H1 (cell line): Measurements from ENCODE around the gene MROH2A. TPM values are rescaled to one million over a fixed set of nuclear protein-coding genes. Genes with fewer than 3 reads are reported as not detected.

Experiments
- CREB1 ChIP-seq: IDR thresholded peaks from 2 replicates; pipeline ENCODE4 v1.6.1; 2012; ENCODE audit warnings: inconsistent platforms
- GABPA ChIP-seq: IDR thresholded peaks from 2 replicates; pipeline ENCODE4 v1.6.1; 2011; ENCODE audit warnings: mild to moderate bottlenecking, low read length, moderate library complexity, borderline replicate concordance; ENCODE audit not compliant: insufficient read depth
- HDAC2 ChIP-seq, 2 experiments: fragments of 300-600 bp in 1 of 2; sonication (generic) in 1 of 2; IDR thresholded peaks; 2 replicates each; pipeline ENCODE4 v1.6.1; 2011 to 2012; ENCODE audit warnings: low read depth in 2 of 2, low read length in 2 of 2, mild to moderate bottlenecking in 2 of 2, moderate library complexity in 2 of 2, borderline replicate concordance in 1 of 2, inconsistent platforms in 1 of 2
- JUND ChIP-seq: IDR thresholded peaks from 2 replicates; pipeline ENCODE4 v1.6.1; 2011; ENCODE audit warnings: mild to moderate bottlenecking, improper control_type of control experiment, low read length
- PHF8 ChIP-seq: fragments of 200-600 bp; sonication (generic); conservative IDR thresholded peaks from 2 replicates; pipeline ENCODE4 v1.7.1; 2012; ENCODE audit warnings: low read depth, mild to moderate bottlenecking, inconsistent platforms, low read length, moderate library complexity
- POLR2A ChIP-seq, 2 experiments: IDR thresholded peaks; 1 replicate in 1 of 2; 2 replicates in 1 of 2; pipeline ENCODE4 v1.6.1; 2011; ENCODE audit warnings: low read depth in 2 of 2, low read length in 2 of 2, mild to moderate bottlenecking in 2 of 2; ENCODE audit errors: control extremely low read depth in 1 of 2
- SP4 ChIP-seq: IDR thresholded peaks from 2 replicates; pipeline ENCODE4 v1.6.1; 2012; ENCODE audit warnings: low read length, inconsistent platforms
- TAF1 ChIP-seq: IDR thresholded peaks from 2 replicates; pipeline ENCODE4 v1.6.1; 2011; ENCODE audit warnings: mild to moderate bottlenecking, low read depth, low read length
- TAF7 ChIP-seq: optimal IDR thresholded peaks from 2 replicates; pipeline ENCODE3; 2011; ENCODE audit warnings: low read depth, mild to moderate bottlenecking, inconsistent platforms, low read length, moderate library complexity, borderline replicate concordance
- TCF12 ChIP-seq: IDR thresholded peaks from 2 replicates; pipeline ENCODE4 v1.6.1; 2011; ENCODE audit warnings: low read depth, mild to moderate bottlenecking, low read length
- polyA plus RNA-seq, 7 experiments: library from polyadenylated mRNA; depleted of rRNA in 3 of 7; stranded (reverse) in 5 of 7; unstranded in 2 of 7; fragments of >200 nt in 5 of 7; fragments of 200-250 nt in 2 of 7; gene quantifications; 1 replicate in 5 of 7; 2 replicates in 1 of 7; 4 replicates in 1 of 7; pipeline versions ENCODE4 v1.2.1 to v1.2.3, GENCODE V29; 2011 to 2013; ENCODE audit warnings: missing spikeins in 2 of 7, mixed read lengths in 2 of 7
- total RNA-seq: library from RNA; stranded (reverse); fragmentation: NEBNext Ultra II Directional; extraction: Animal tissue kit (Norgen Biotek cat#: 25700); gene quantifications from 2 replicates; pipeline ENCODE4 v1.2.1, GENCODE V29; 2021

MROH2A gene
- total and polyA plus RNA-seq, 2 of the 8 experiments (the other 6 are each of a cell fraction or from before 2014, with no cell fraction given) = not detected

DNA sequence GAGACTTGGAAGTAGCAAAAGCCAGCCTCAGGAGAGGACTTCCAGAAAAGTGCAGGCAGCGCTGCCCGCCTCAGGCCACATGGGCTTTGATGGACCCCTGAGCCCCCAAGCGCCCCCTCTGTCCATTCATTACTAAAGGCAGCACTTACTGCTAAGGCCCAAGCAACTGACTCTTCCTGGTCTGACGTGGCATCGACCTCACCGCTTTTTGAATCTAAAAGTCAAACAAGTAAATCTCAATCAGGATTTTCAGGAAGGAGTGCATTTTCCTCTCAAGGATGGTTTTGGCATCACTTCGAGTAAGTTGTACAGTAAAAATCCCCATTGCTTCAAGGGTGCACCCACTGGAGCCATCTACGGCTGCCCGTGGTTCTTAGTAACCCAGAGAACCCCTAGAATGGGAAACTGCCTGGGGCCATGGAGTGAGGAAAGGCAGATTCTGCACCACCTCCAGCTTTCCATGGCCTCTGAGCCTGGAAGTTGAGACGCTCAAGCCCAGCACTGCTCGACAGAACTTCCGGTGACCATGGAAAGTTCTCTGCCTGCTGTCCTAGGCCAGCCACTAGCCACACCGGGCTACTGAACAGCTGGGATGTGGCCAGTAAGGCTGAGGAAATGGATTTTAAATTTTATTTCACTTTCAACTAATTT lies 69.2 kb downstream of the MROH2A start (continued):
- no peak for TF ChIP-seq TAF1
- no peak for TF ChIP-seq TCF12
- no peak for TF ChIP-seq HDAC2 (IDR thresholded peaks at IDR 0.05; ENCODE audit: borderline replicate concordance in 1 of 2, low read depth in 2 of 2, low read length in 2 of 2)
- no peak for TF ChIP-seq TAF7
- no peak for TF ChIP-seq SP4
- no peak for TF ChIP-seq POLR2A (IDR thresholded peaks at IDR 0.05; ENCODE audit: control extremely low read depth in 1 of 2, low read depth in 2 of 2, low read length in 2 of 2)
- no peak for TF ChIP-seq CREB1
- TF ChIP-seq PHF8 = no peak
- no peak for TF ChIP-seq GABPA
- no peak for TF ChIP-seq JUND
- TF ChIP-seq, all 59 proteins: peak for 0
